HUDEP-2 (cell line): ENCODE data around the gene ELF1.
"Not testable (repeated sequence)": the region's sequence is repeated elsewhere in the genome, so short reads cannot be mapped to it uniquely, and the experiment has no call there.

Experiments used
- DNase-seq, 76 experiments: peaks; one replicate each; lab custom pipeline; 2025; ENCODE audit not compliant: unreplicated experiment in 76 of 76; lab: John Stamatoyannopoulos, UW

Gene ELF1

DNA sequence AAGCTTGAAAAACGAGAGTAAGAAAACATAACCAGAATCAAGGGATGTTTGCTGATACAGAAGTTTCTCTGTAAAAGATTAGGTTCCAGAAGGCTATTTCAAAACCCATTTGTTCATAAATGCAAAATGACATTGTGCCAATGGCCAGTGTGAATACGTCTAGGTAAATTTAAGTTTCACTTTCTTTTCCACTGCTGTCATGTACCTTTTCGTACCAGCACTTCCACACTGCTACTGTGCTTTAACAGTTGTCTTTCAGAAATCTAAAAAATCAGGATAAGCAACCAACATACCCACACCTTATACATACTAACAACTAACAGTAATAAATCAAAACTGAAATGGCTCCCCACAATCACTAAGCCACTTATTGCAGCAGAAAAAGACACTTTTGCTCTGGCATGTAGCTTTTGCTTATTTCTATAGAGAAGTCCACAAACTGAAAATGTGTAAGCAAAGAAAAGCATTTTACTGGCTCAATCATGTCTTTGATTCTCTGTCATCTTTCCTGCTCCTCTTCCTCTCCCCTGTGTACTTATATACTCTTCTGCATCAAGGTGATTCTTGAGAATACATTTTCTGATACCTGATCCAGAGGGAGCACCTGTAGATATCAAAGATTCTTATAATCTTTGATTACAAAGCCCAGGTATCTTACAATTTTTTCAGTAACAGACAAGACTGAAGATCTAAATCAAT lies 34.3 kb downstream of the ELF1 start:
- DNase-seq = no peak

DNA sequence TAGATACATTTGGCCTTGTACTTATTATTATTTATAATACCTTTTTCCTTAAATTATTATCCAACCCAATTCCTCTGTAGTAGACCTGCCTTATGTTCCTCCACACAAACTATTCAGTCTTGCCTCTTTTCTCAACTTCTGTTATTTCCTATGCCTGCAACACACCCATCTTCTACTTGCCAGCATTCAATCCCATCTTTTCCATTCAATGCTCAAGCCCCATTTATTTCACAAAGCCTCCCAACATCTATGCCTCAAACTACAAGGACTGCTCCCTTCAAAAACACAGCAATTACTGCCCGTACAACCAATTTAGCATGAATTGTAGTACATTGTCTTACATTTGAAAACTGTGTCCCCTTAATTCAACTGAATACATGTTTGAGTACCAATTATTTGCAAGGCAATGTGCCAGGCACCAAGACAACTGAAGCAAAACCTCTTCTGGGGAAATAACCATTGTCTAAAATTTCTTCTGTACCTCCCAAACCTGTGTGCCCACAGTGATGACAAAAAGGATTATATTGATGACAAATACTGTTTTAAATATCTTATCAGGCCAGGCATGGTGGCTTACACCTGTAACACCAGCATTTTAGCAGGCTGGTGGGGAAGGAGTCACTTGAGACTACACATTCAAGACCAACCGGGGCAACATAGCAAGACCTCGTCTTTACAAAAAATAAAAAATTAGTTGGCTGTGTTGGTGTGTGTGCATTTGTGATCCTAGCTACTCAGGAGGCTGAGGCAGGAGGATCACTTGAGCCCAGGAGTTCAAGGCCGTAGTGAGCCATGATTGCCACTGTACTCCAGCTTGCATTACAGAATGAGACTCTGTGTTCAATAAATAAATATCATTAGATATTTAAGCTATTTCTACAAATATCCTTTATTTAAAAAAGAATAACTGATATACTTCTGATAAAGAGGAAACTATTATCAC lies 35.1 kb downstream of the ELF1 start:
- DNase-seq = peak in 1 of 76 experiments; percentile 6

DNA sequence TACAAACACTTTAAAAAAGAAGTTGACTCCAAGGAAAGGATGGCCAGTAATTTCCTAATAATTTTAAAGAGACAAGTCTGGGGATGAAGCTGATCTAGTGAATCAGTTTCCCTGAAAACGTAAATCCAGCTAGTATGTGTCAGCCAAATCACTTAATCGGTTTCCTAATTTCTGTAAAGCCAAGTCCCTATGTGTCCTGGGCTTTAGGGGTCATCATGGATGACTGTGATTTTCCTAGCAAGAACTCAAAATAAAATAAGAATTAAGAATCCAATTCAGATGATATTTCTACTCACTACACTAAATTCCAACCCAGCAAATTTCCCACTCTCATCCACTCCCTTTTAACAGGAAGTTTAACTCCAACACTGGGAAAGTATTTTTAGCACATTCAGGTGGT lies 35.9 kb downstream of the ELF1 start:
- DNase-seq = no peak

DNA sequence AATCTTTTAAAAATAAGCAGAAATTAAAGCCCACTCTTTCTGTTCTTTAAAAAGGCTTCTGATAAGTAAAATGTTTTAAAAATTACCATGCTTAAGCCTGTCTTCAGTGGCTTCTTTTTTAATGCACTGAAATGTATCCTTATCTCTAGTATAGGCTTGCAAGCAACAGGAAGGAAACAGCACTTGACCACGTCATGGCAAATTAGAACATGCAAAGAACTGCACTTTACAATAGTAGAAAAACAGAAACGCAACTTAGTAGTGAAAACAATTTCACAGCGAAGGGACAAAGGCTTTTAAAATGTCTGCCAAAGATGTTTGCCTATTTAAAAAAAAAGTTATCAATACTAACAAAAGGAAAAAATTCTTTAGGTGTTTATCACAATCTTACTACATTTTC lies 36.3 kb downstream of the ELF1 start:
- DNase-seq = peak in 39 of 76 experiments; percentile 1 to 59 (median 18)

DNA sequence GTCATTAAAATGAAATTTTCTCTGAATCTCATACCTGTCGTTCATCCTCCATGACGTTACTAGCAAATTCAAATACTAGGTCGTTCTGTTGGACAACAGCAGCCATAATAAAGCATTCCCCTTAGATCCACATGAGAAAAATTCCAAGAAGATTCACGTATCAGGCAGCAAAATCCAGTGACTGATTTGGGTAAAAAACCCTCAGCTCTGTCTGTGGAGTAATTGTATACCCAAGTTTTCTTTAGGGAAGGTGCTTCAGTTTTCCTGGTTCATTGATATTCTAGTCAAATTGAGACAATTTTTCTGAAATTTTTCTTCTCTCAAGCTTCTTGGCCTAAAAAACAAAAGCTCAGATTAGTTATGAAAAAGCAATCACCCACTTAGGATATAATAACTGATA lies 37.2 kb downstream of the ELF1 start:
- DNase-seq = no peak

DNA sequence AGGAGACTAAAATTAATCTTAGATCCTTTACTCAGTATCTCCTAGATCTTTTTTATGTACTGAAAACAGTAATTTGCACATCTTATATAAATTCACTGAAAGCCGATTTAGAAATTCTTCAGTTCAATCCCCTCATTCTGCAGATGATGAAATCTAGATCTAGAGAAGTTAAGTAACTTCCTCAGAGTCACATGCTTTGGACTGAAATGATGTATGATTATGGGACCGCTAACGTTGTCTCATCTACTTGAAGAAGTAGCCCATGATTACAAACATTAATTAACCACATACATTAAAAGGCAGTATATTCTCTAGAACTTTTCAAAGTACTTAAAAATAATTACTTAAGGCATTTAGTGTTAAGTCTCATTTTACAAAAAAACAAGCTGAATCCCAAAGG lies 37.8 kb downstream of the ELF1 start:
- DNase-seq = peak in 6 of 76 experiments; percentile 12 to 34 (median 14)

DNA sequence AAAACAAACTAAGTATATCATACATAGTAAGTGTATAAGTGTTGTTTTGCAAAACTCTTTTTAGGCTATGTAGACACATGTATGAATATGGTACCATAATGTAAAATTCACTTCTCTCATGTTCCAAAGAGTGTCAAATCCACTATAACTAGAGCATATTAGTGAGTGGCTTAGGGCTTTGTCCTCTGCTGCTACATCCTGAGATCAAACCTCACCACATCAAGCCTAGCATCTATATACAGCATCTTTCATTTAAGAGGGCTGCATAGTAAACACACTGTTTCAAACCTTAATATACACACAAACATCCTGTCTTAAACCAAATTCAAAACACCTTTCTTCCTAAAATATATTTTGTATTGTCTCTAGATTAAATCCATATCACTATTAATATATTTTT lies 38.7 kb downstream of the ELF1 start:
- no peak for DNase-seq

DNA sequence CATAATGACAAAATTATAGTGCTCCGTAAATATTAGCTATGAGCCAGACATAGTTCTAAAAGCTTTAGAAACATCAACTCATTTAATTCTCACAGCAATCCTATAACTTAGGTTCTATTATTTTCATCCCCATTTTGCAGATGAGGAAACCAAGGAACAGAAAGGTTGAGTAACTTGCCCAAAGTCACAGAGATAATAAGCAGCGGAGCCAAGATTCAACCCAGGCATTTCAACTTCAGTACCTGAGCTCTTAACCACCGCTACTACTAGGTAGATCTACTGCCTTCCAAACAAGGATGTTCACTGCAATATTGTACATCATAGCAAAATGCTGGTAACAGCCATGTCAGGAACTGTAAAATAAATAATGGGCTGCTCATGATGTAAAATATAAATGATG lies 39.9 kb downstream of the ELF1 start:
- DNase-seq = no peak

DNA sequence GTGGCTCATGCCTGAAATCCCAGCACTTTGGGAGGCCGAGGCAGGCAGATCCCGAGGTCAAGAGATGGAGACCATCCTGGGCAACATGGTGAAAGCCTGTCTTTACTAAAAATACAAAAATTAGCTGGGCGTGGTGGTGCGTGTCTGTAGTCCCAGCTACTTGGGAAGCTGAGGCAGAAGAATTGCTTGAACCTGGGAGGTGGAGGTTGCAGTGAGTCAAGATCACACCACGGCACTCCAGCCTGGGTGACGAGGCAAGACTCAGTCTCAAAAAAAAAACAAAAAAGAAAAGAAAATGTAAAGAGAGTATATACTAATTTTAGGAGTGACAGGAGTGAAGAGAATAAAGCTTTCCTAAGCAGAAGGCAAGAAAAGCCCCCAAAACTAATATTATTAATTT lies 41.0 kb downstream of the ELF1 start:
- not testable (repeated sequence) for DNase-seq

DNA sequence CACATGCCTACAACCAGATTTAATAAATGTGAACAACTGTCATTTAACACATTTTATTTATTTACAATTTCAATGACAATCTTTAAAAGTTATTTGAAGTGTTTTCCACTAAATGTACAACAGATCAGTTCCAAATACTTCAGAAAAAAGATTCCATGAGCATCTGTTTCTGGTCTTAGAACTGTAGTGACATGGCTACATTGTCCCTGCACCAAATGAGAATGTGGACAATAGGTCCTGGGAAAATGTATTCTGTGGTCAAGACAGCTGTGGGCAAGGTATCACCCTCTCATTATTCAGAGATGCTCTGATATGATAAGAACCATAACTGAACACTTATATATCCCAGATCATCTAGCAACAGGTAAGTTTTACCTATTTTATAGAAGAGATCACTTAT lies 43.7 kb downstream of the ELF1 start:
- DNase-seq = no peak

DNA sequence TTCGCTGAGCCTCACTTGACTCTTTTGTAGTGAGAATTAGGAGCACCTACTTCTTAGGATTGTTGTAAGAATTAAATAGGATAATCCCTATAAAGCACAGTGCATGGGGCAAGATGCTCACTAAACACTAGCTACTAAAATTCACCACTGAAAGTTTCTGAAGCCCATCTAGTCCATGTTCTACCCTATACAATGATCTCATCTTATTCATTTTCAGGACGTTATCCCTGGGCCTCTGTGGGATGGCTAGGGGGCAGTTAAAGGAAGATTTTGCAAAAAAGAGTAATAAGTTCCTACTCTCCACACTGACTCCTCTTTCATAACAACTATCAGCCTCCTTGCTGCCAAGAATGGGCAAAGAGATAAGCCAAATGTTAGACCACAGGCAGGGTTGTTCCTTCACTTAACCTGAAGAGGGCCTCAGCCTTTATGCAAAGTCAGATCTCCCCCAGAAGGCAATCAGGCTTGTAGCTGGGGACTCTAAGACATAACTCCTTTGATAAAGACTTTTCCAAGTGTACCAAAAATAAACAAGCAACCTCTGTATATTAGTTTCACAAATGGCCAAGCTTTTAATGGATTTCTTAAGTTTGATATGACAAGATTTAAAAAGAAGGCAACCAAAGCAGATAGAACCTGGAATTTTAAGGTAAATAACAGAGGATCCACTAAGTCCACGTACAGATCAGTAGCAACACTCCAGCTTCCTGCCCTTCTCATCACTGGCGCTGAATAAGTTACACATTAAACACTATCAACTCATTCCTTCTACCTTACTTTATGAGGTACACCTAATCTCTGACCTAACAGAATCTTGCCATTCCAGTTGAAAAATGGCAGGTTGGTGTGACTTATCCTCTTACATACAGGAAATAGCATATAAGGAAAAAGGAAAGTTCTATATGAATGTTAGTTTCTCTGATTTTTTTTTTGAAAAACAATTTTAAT lies 44.4 kb downstream of the ELF1 start:
- peak in 69 of 76 experiments; percentile 7 to 87 (median 55) for DNase-seq

DNA sequence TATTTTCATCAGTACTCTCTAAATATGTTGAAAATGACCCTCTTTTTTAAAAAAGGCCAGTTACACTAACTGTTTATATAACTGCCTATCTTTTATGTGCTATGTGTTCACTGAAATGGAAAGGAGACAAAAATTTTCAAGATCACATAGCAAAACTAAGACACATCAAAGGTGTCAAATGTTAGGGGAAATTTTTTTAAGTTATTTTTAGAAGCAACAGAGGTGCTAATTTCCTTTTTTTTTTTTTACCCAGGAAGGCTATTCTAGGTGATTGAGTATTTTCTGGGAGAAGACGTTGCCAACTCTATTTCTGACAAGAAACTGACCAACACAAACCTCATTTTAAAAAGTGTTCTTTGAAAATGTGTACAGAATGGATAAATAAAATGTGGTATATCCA lies 45.7 kb downstream of the ELF1 start:
- DNase-seq = no peak

DNA sequence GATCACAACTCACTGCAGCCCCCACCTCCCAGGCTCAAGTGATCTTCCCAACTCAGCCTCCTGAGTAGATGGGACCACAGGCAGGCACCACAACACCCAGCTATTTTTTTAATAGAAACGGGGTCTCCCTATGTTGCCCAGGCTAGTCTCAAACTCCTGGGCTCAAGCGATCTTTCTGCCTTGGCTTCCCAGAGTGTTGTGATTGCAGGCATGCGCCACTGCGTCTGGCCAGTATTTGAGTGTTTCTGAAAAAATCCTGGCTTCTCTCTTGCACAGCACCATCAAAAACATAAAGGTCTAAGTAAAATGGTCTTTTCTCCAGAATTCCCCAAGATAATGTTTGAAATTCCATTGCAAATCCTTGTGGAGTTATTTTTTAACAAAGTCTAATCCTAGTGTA lies 47.8 kb downstream of the ELF1 start:
- DNase-seq = no peak

DNA sequence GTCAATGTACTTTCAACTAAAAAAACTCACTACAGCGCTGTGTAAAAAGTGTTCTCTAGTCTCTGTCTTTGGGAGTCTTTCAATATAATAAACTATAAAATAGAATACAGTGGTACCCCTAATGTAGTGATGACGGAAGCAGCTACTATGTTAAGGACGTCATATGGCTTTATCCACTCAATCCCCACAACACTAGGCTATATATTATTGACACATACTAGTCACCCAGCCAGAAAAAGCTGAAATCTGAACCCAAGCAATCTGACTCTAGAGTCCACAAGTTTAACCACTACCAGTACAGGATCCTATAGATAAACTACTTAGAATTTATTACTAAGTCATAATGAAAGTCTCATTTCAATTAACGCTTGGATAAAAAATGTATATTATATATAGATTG lies 48.3 kb downstream of the ELF1 start:
- DNase-seq = no peak

DNA sequence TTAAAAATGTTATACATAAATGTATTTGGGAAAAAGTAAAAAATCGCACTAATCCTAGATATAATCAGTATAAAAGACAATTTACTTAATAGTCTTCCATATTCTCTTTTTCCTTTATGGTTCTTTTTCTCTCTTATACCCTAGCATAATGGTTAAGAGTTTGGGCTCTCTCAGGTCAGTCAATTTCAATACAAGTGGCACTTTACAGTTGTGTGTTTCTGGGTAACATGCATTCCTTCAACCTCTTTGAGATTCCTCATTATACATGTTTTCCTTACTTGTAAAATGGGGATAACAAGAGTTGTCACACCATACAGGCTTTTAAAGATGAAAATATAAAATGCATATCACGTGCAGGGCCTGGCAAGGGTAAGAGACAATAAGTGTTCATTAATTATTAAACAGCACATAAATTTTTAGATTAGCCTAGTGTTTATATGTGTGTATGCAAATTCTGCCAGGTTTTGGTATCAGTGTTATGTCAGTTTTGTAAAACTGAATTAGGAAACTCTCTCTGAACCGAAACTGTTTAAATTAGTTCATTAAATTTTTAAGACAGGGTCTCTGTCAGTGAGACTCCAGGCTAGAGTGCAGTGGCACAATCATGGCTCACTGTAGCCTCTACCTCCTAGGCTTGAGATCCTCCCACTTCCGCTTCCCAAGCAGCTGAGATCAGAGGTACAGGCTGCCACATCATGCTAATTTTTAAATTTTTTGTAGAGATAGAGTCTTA lies 49.8 kb downstream of the ELF1 start:
- DNase-seq = no peak

DNA sequence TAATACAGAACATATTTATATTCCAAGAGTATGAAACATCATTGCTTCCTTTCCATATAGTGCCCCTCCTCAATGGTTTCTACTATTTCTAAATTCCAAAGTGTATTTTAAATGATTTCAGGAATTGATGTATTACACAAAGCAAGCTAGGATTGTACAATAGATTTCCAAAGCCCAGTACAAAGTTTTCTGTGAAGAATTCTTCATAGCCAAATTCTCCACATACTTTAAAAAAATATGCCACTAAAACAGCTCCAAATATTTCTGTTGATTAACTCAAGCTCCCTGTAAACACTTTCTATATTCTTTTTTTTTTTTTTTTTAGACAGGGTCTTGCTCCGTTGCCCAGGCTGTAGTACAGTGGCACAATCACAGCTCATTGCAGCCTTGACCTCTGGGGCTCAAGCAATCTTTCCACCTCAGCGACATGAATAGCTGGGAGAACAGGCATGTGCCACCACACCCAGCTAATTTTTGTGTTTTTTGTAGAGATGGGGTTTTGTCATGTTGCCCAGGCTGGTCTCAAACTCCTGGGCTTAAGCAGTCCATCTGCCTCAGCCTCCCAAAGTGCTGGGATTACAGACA lies 50.6 kb downstream of the ELF1 start:
- no peak for DNase-seq

DNA sequence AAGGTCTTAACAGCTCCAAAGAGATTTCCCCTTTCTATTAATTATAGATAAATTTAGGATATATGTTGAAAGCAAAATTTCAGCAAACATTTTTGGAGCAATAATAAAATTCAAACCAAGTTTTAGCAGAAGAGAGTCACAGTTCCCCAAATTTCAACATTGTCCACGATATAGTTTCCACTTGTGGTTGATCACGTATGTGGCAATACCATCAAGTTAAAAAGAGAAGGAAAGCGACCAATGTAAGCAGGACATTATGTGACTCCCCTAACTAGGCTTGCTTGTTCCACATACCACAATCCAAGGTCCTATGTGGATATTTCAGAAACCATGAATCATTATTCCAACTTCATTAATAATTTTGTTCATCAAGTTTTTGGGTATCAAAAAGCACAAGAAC lies 52.8 kb downstream of the ELF1 start:
- no peak for DNase-seq

DNA sequence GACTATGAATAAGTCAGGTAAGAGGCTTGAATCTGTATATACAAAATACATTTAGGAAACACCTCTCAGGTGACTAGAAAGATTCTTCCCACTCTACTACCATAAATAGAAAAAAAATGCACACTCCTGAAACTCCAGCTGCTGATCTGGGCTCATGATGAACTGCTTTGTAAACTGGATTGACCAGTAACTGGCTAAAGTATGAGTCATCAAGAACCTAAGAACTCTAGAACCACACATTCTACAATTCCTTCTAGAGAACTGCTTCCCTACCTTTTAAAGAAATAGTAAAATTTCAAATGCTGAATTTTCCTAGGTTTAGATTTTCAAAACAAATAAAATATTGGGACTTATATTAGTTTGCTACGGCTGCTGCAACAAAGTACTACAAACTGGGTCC lies 55.2 kb downstream of the ELF1 start:
- no peak for DNase-seq

DNA sequence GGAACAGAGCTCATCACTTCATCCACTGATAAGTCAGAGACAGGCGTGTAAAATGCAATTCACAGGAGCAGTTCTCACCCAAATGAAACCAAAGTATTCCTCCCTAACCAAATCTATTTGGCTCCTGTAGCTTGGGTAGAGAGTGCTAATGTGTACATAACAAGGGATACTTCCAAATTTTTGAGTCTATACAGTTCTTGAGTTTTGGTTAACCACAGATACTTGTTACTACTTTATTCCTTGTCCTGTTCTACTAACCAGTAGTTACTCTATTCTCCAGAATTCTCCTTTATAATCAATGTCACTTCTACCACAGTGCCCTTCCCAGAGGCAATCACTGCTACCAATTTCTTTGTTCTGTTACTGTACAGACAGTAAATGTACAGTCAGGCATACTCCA lies 57.3 kb downstream of the ELF1 start:
- DNase-seq = no peak

DNA sequence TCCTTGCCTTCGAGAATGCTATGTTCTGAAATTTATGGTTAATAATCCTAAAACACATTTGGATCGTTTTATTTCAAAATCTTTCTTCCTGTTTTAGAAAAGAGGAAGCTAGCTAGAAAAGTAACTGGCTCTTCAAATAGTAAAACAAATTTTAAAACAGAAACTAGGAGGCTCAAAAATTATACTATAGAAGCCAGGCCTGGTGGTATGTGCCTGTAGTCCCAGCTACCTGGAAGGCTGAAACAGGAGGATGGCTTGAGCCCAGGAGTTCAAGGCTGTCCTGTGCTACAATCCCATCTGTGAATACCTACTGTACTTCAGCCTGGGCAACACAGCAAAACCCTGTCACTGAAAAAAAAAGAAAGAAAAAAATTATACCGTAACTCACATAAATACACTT lies 57.9 kb downstream of the ELF1 start:
- no peak for DNase-seq
